Fibroblast of lung (primary cell): ENCODE measurements around the gene NTSR1.

Experiments used
- EZH2 ChIP-seq: IDR thresholded peaks from 2 replicates; pipeline ENCODE4 v1.5.1; 2012; ENCODE audit warnings: low read length, control low read depth, mild to moderate bottlenecking; ENCODE audit errors: missing control alignments
- TF ChIP-seq, protein P1 (sequence below), 2 donors: IDR thresholded peaks in 1 of 2; conservative IDR thresholded peaks in 1 of 2; 1 replicate in 1 of 2; 2 replicates in 1 of 2; pipeline ENCODE4 v1.5.1; 2011 to 2012; ENCODE audit warnings: low read length in 2 of 2, control low read depth in 1 of 2, inconsistent platforms in 1 of 2, low read depth in 1 of 2, mild to moderate bottlenecking in 1 of 2

DNA sequence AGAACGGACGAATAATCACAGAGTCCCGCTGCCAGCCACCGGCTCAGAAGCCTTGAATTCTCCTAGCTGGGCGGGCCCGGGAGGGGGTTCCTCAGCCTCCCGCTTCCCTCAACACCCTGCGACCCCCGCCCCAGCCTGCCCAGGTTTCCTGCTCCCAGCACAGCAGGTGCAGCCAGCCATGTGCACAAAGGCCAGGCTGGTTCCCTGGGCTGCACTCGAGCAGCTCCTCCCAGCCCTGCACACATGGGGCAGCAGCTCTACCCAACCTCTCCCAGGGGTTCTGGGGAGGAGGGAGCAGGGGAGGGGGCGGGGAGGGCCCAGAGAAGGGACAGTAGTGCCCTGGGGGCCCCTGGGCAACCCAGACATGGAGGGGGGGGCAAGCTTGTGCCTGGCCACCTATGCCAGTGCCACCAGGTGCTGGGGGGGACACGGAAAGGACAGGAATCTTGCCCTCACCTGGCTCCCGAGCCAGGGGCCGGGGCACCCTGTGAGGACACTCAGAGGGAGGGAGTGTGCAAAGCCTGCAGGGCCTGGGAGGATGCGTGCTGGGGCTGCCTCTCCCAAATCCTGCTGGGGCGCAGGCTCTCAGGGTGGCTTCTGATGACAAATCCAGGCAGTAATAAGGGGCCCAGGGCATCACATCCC is 1.2 kb upstream of the NTSR1 start:
- TF ChIP-seq, protein P1, sequence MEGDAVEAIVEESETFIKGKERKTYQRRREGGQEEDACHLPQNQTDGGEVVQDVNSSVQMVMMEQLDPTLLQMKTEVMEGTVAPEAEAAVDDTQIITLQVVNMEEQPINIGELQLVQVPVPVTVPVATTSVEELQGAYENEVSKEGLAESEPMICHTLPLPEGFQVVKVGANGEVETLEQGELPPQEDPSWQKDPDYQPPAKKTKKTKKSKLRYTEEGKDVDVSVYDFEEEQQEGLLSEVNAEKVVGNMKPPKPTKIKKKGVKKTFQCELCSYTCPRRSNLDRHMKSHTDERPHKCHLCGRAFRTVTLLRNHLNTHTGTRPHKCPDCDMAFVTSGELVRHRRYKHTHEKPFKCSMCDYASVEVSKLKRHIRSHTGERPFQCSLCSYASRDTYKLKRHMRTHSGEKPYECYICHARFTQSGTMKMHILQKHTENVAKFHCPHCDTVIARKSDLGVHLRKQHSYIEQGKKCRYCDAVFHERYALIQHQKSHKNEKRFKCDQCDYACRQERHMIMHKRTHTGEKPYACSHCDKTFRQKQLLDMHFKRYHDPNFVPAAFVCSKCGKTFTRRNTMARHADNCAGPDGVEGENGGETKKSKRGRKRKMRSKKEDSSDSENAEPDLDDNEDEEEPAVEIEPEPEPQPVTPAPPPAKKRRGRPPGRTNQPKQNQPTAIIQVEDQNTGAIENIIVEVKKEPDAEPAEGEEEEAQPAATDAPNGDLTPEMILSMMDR (conservative IDR thresholded peaks at IDR 0.05 in 1 of 2, IDR thresholded peaks at IDR 0.05 in 1 of 2; ENCODE audit: low read depth in 1 of 2, low read length in 2 of 2): no peak
- no peak for TF ChIP-seq EZH2
